GM23338 (cell line): ENCODE results near the gene MMP13. TPM values are rescaled to one million over a fixed set of nuclear protein-coding genes. Genes with fewer than 3 reads are reported as not detected.

ENCODE experiments used
- ATAC-seq: fragments of 200-7000 bp; cut with Tn5 transposase; 3 replicates; pipeline ENCODE4 v1.9.1; 2020
- DNase-seq: peaks from one replicate; pipeline ENCODE4 v3.0.0-alpha.2; 2015; ENCODE audit warnings: low spot score
- H2AFZ ChIP-seq: fragments of 200-600 bp; sonication (generic); 2 replicates; pipeline ENCODE4 v1.8.0; 2016; ENCODE audit warnings: antibody characterized with exemption, mild to moderate bottlenecking, moderate library complexity
- H3F3A ChIP-seq: fragments of 200-600 bp; sonication (generic); replicated peaks from 2 replicates; pipeline ENCODE4 v1.8.0; 2017; ENCODE audit warnings: antibody characterized with exemption, mixed run types, low read depth
- H3K27ac ChIP-seq: fragments of 200-600 bp; sonication (generic); 2 replicates; pipeline ENCODE4 v1.6.1; 2016; ENCODE audit warnings: low read depth
- H3K27me3 ChIP-seq: fragments of 200-600 bp; sonication (generic); 2 replicates; pipeline ENCODE4 v1.8.0; 2016; ENCODE audit warnings: mild to moderate bottlenecking, mixed run types, moderate library complexity; ENCODE audit not compliant: insufficient read depth
- H3K36me3 ChIP-seq: fragments of 200-600 bp; sonication (generic); 2 replicates; pipeline ENCODE4 v1.8.0; 2016; ENCODE audit warnings: mild to moderate bottlenecking; ENCODE audit not compliant: insufficient read depth
- H3K4me1 ChIP-seq: fragments of 200-600 bp; sonication (generic); 2 replicates; pipeline ENCODE4 v1.8.0; 2016; ENCODE audit warnings: mild to moderate bottlenecking, moderate library complexity; ENCODE audit not compliant: insufficient read depth
- H3K4me2 ChIP-seq: fragments of 200-600 bp; sonication (generic); 2 replicates; pipeline ENCODE4 v1.7.1; 2017; ENCODE audit warnings: mixed run types
- H3K4me3 ChIP-seq: fragments of 200-600 bp; sonication (generic); 2 replicates; pipeline ENCODE4 v1.6.1; 2016; ENCODE audit warnings: mixed run types
- H3K79me2 ChIP-seq: fragments of 200-600 bp; sonication (generic); replicated peaks from 2 replicates; pipeline ENCODE4 v1.8.0; 2017; ENCODE audit warnings: mild to moderate bottlenecking; ENCODE audit not compliant: insufficient read depth
- H3K9me2 ChIP-seq: fragments of 200-600 bp; sonication (generic); 2 replicates; pipeline ENCODE4 v1.8.0; 2017; ENCODE audit not compliant: insufficient read depth
- H4K20me1 ChIP-seq: fragments of 200-600 bp; sonication (generic); replicated peaks from 2 replicates; pipeline ENCODE4 v1.8.0; 2017; ENCODE audit warnings: mild to moderate bottlenecking; ENCODE audit not compliant: insufficient read depth
- H3K27ac Mint-ChIP-seq: 2 replicates; pipeline ENCODE4 v1.8.0; 2020; ENCODE audit warnings: inconsistent platforms, mild to moderate bottlenecking, moderate library complexity, mixed read lengths
- H3K27me3 Mint-ChIP-seq: 3 replicates; pipeline ENCODE4 v1.8.0; 2022; ENCODE audit warnings: low read depth, mild to moderate bottlenecking, moderate library complexity, mixed read lengths, inconsistent platforms; ENCODE audit not compliant: insufficient read depth, poor library complexity
- H3K36me3 Mint-ChIP-seq: 3 replicates; pipeline ENCODE4 v1.8.0; 2021; ENCODE audit warnings: low read depth, mild to moderate bottlenecking, inconsistent platforms, moderate library complexity, mixed read lengths
- H3K4me1 Mint-ChIP-seq: 3 replicates; pipeline ENCODE4 v1.8.0; 2020; ENCODE audit warnings: mild to moderate bottlenecking, inconsistent platforms, mixed read lengths
- H3K4me3 Mint-ChIP-seq: 3 replicates; pipeline ENCODE4 v1.8.0; 2021; ENCODE audit warnings: moderate library complexity, mild to moderate bottlenecking, inconsistent platforms, mixed read lengths
- H3K9me3 Mint-ChIP-seq: 3 replicates; pipeline ENCODE4 v1.8.0; 2020; ENCODE audit warnings: moderate library complexity, mild to moderate bottlenecking, inconsistent platforms, mixed read lengths
- CREB1 ChIP-seq: fragments of 250-450 bp; sonication (Bioruptor Pico); IDR thresholded peaks from 2 replicates; pipeline ENCODE4 v1.5.0; 2020; ENCODE audit warnings: low read depth, mild to moderate bottlenecking, moderate library complexity
- CTCF ChIP-seq, 2 experiments: fragments of 200-600 bp in 1 of 2; sonication (generic) in 1 of 2; conservative IDR thresholded peaks; 2 replicates each; pipeline versions ENCODE4 v1.5.1 to v1.6.1; 2016 to 2017; ENCODE audit warnings: antibody characterized with exemption in 2 of 2, low read depth in 2 of 2, mild to moderate bottlenecking in 2 of 2, moderate library complexity in 1 of 2
- ETS1 ChIP-seq: IDR thresholded peaks from 2 replicates; pipeline ENCODE4 v1.6.1; 2016; ENCODE audit warnings: antibody characterized with exemption
- EZH2phosphoT487 ChIP-seq: fragments of 200-600 bp; sonication (generic); IDR thresholded peaks from one replicate; pipeline ENCODE4 v1.8.1; 2018; ENCODE audit warnings: antibody characterized with exemption; ENCODE audit not compliant: unreplicated experiment
- NANOG ChIP-seq: IDR thresholded peaks from 2 replicates; pipeline ENCODE4 v1.6.1; 2016; ENCODE audit warnings: antibody characterized with exemption, borderline replicate concordance
- POLR2AphosphoS5 ChIP-seq: IDR thresholded peaks from 2 replicates; pipeline ENCODE4 v1.6.1; 2016; ENCODE audit warnings: antibody characterized with exemption, low read depth
- STAT1 ChIP-seq: IDR thresholded peaks from one replicate; pipeline ENCODE4 v1.6.1; 2016; ENCODE audit warnings: antibody characterized with exemption; ENCODE audit not compliant: unreplicated experiment
- ZNF114 ChIP-seq: fragments of 250-450 bp; sonication (Bioruptor Pico); IDR thresholded peaks from 2 replicates; pipeline ENCODE4 v1.5.0; 2020; ENCODE audit warnings: mild to moderate bottlenecking, moderate library complexity
- ZNF331 ChIP-seq: fragments of 250-450 bp; sonication (Bioruptor Pico); IDR thresholded peaks from 2 replicates; pipeline ENCODE4 v1.5.0; 2020; ENCODE audit warnings: low read depth, mild to moderate bottlenecking, moderate library complexity
- ZNF462 ChIP-seq: fragments of 250-450 bp; sonication (Bioruptor Pico); IDR thresholded peaks from 2 replicates; pipeline ENCODE4 v1.5.0; 2020; ENCODE audit warnings: mild to moderate bottlenecking, moderate library complexity
- polyA plus RNA-seq: library from polyadenylated mRNA; unstranded; fragments of >200 nt; fragmentation: Nextera tagmentation; extraction: Ambion mirVana; gene quantifications from 2 replicates; pipeline ENCODE4 v1.2.1, GENCODE V29; 2016
- total RNA-seq: library from RNA; depleted of rRNA; stranded (reverse); fragments of >200 nt; shearing (Covaris generic); gene quantifications from 2 replicates; pipeline ENCODE4 v1.2.3, GENCODE V29; 2014

MMP13 gene
- total and polyA plus RNA-seq, 2 experiments from 2014 or later, result not detected

- no peaks in the 10 kb centered on the region for H3K27me3 Mint-ChIP-seq
- ATAC-seq (no peak), DNase-seq (no peak)
- Histone ChIP-seq H3F3A (no peaks in the 10 kb centered on the region), H3K27me3 (no peaks in the 10 kb centered on the region), H2AFZ (no peak overlapping the region), H3K36me3 (no peaks in the 10 kb centered on the region), H4K20me1 (no peaks in the 10 kb centered on the region), H3K79me2 (no peaks in the 10 kb centered on the region), H3K27ac (no peak overlapping the region), H3K4me2 (no peak overlapping the region), H3K9me2 (no peaks in the 10 kb centered on the region; the same call in 1 of the 2 replicates), H3K4me1 (no peaks in the 10 kb centered on the region), H3K4me3 (no peak overlapping the region)
- no peak overlapping the region for H3K4me3 Mint-ChIP-seq
- no peaks in the 10 kb centered on the region for H3K4me1 Mint-ChIP-seq
- no peaks in the 10 kb centered on the region for H3K9me3 Mint-ChIP-seq
- H3K36me3 Mint-ChIP-seq, result no peaks in the 10 kb centered on the region
- H3K27ac Mint-ChIP-seq, result no peak overlapping the region
- TF ChIP-seq NANOG, result no peak
- no peak for TF ChIP-seq STAT1
- TF ChIP-seq ZNF462, result no peak
- no peak for TF ChIP-seq ETS1
- no peak for TF ChIP-seq ZNF114
- TF ChIP-seq CTCF (conservative IDR thresholded peaks at IDR 0.05; ENCODE audit: low read depth in 2 of 2), result no peak
- no peak for TF ChIP-seq EZH2phosphoT487
- TF ChIP-seq CREB1 (CRISPR knock-in tag), result no peak
- no peak for TF ChIP-seq POLR2AphosphoS5
- TF ChIP-seq ZNF331 (CRISPR knock-in tag), result no peak
These were observed 26.4 kb downstream of the MMP13 start for GRCh38 chr11:102929166-102929565.
